ENCODE measurements around the gene LCE1E.
A peak's percentile ranks its signal among the peaks of the same experiment; 100 is the strongest.

The LCE1E gene

GRCh38 chr1:152774875-152775274, 11.2 kb upstream of the LCE1E start, which contains the start of gene LCE1F:
Gene LCE1F (plus strand): TSS chr1:152775140. CDS start chr1:152776372, 1,232 bp downstream.
- no peak within 1 kb of the TSS for H3K4me3 ChIP-seq (ENCODE audit: control insufficient read depth, low read depth, low read length)
- TF ChIP-seq, protein P1, sequence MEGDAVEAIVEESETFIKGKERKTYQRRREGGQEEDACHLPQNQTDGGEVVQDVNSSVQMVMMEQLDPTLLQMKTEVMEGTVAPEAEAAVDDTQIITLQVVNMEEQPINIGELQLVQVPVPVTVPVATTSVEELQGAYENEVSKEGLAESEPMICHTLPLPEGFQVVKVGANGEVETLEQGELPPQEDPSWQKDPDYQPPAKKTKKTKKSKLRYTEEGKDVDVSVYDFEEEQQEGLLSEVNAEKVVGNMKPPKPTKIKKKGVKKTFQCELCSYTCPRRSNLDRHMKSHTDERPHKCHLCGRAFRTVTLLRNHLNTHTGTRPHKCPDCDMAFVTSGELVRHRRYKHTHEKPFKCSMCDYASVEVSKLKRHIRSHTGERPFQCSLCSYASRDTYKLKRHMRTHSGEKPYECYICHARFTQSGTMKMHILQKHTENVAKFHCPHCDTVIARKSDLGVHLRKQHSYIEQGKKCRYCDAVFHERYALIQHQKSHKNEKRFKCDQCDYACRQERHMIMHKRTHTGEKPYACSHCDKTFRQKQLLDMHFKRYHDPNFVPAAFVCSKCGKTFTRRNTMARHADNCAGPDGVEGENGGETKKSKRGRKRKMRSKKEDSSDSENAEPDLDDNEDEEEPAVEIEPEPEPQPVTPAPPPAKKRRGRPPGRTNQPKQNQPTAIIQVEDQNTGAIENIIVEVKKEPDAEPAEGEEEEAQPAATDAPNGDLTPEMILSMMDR (conservative IDR thresholded peaks at IDR 0.05; ENCODE audit: control insufficient read depth, insufficient read depth, low read depth, low read length) = no peak

DNA sequence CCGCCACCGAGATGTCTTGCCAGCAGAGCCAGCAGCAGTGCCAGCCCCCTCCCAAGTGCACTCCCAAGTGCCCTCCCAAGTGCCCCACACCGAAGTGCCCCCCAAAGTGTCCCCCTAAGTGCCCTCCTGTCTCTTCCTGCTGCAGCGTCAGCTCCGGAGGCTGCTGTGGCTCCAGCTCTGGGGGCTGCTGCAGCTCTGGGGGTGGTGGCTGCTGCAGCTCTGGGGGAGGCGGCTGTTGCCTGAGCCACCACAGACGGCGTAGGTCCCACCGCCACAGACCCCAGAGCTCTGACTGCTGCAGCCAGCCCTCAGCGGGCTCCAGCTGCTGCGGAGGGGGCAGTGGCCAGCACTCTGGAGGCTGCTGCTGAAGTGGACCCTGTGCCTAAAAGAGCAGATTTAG, 9.7 kb upstream of the LCE1E start:
- TF ChIP-seq, protein P1 (conservative IDR thresholded peaks at IDR 0.05; ENCODE audit: control insufficient read depth, insufficient read depth, low read depth, low read length) = no peak
- DNase-seq (ENCODE audit: low read depth) = no peak
- no peak overlapping the region for H3K4me3 ChIP-seq (ENCODE audit: control insufficient read depth, low read depth, low read length)

More at GRCh38 chr1:152774875-152775274, 11.2 kb upstream of the LCE1E start, which contains the start of gene LCE1F:
- no peak for DNase-seq (ENCODE audit: low read depth)

GRCh38 chr1:152777510-152778137, 8.4 kb upstream of the LCE1E start:
- H3K4me3 ChIP-seq (ENCODE audit: control insufficient read depth, low read depth, low read length) = no peak overlapping the region
- peak; percentile 32 for DNase-seq (ENCODE audit: low read depth)
- TF ChIP-seq, protein P1 (conservative IDR thresholded peaks at IDR 0.05; ENCODE audit: control insufficient read depth, insufficient read depth, low read depth, low read length) = peak; percentile 40

DNA sequence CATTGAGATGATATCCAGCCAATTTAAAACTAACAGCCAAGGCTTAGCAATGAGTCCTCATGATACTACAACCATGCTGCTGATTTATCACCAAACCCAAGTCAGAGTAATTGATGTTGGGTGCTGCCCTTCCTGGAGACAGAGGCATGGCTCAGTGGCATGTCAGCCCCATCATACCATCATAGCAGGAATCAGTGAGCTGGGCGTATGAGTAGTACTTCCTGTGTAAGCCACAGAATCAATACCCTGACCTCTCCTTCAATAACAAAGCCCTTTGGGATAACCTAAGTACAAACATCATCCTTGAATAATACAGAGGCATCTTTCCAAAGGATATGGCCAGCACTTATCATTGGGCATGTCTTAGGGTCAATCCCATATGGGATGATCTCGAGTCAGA, 3.0 kb upstream of the LCE1E start:
- no peak overlapping the region for H3K4me3 ChIP-seq (ENCODE audit: control insufficient read depth, low read depth, low read length)
- TF ChIP-seq, protein P1 (conservative IDR thresholded peaks at IDR 0.05; ENCODE audit: control insufficient read depth, insufficient read depth, low read depth, low read length) = no peak
- DNase-seq (ENCODE audit: low read depth) = peak; percentile 15

- no peak for DNase-seq (ENCODE audit: low read depth)
- no peak overlapping the region for H3K4me3 ChIP-seq (ENCODE audit: control insufficient read depth, low read depth, low read length)
- TF ChIP-seq, protein P1 (conservative IDR thresholded peaks at IDR 0.05; ENCODE audit: control insufficient read depth, insufficient read depth, low read depth, low read length) = no peak
Observed at GRCh38 chr1:152795686-152796085, 9.6 kb downstream of the LCE1E start.

- no peak for DNase-seq (ENCODE audit: low read depth)
- TF ChIP-seq, protein P1 (conservative IDR thresholded peaks at IDR 0.05; ENCODE audit: control insufficient read depth, insufficient read depth, low read depth, low read length) = no peak
- no peak within 1 kb of the TSS for H3K4me3 ChIP-seq (ENCODE audit: control insufficient read depth, low read depth, low read length)
Observed at GRCh38 chr1:152796421-152796820, 10.4 kb downstream of the LCE1E start, which contains the start of gene LCE1D. Gene LCE1D (plus strand): TSS chr1:152796721. CDS start chr1:152797795, 1,074 bp downstream.
